NB4 (cell line): Measurements from ENCODE around the gene A4GALT.
"Not testable (repeated sequence)": the region's sequence is repeated elsewhere in the genome, so short reads cannot be mapped to it uniquely, and the experiment has no call there.

Source experiments
- POLR2A ChIP-seq: IDR thresholded peaks from 2 replicates; pipeline ENCODE4 v1.6.1; 2011; ENCODE audit warnings: mild to moderate bottlenecking; ENCODE audit not compliant: insufficient read length; ENCODE audit errors: extremely low read depth
- TF ChIP-seq, protein P1 (sequence below): IDR thresholded peaks from 2 replicates; pipeline ENCODE4 v1.6.1; 2011; ENCODE audit warnings: low read depth, low read length

DNA sequence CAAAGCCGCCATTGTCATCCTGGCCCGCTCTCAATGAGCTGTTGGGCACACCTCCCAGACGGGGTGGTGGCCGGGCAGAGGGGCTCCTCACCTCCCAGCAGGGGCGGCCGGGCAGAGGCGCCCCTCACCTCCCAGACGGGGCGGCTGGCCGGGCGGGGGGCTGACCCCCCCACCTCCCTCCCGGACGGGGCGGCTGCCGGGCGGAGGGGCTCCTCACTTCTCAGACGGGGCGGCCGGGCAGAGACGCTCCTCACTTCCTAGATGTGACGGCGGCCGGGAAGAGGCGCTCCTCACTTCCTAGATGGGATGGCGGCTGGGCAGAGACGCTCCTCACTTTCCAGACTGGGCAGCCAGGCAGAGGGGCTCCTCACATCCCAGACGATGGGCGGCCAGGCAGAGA, 29.8 kb upstream of the A4GALT start:
- TF ChIP-seq POLR2A, result not testable (repeated sequence)
- TF ChIP-seq, protein P1, sequence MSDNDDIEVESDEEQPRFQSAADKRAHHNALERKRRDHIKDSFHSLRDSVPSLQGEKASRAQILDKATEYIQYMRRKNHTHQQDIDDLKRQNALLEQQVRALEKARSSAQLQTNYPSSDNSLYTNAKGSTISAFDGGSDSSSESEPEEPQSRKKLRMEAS, result not testable (repeated sequence)
